ENCODE results near the gene SEPTIN10. TPM values are rescaled to one million over a fixed set of nuclear protein-coding genes. Genes with fewer than 3 reads are reported as not detected.

Gene SEPTIN10
- total and polyA plus RNA-seq, 9 of the 15 experiments (the other 6 are each of a cell fraction or from before 2014, with no cell fraction given) = 0.40 TPM; not detected in 8

DNA sequence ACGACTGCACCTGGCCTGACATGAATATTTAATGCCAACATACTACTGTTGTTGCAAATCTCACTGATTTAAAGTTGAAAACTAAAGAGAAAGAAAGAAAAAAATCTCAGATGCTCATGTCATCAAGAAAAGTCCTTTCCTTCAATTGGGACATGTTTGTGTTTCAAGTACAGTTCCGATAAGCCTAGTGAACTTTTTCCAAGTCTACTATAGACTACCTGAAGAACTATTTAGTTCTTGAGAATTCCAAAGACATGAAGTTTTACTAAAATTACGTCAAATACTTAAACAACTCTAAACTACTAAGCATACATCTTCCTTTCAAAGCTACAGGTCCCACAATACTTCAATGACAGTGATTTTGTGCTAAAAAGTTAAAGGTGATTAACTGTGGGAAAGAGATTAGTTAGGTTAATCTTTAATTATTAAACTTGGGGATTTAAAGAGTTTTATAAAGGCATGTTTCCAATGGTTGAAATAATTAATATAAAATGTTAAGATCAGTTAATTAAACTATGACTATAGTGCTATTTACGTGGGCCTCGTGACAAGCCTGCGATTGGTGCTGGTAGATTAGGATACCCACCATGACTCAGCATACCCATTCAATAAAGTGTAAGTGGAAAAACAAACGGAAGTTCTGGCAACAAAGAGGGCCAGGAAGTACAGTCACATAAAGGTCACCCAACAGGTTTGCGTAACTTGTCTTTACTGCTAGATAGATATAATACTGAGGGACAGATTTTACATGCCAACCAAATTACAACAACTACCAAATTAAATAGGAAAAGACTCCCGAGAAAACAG lies 55.5 kb downstream of the SEPTIN10 start (continued):
- no peak for TF ChIP-seq HCFC1 (IDR thresholded peaks at IDR 0.05; ENCODE audit: low read depth, low read length)

GRCh38 chr2:109557309-109557708 lies 56.5 kb downstream of the SEPTIN10 start:
- CTCF ChIA-PET (ENCODE audit: low intra/inter-chr PET ratio) = no interaction called here

More at GRCh38 chr2:109557309-109557708, 56.5 kb downstream of the SEPTIN10 start:
- Histone ChIP-seq H3K9ac (ENCODE audit: insufficient read depth in 1 of 2, low read depth in 2 of 2, low read length in 2 of 2) (no peak overlapping the region), H3K4me2 (ENCODE audit: insufficient read depth, low read length) (no peak overlapping the region), H4K20me1 (replicated peaks; ENCODE audit: control insufficient read depth, insufficient read depth, low read length) (no peaks in the 10 kb centered on the region), H3K4me1 (replicated peaks in 1 of 2; ENCODE audit: control insufficient read depth in 2 of 2, insufficient read depth in 2 of 2, low read length in 2 of 2) (no peaks in the 10 kb centered on the region), H3K27me3 (ENCODE audit: control insufficient read depth in 2 of 2, insufficient read depth in 2 of 2, low read length in 2 of 2) (no peaks in the 10 kb centered on the region; a peak in 1 of 5 replicates), H3K36me3 (ENCODE audit: control insufficient read depth, insufficient read depth, low read length) (no peaks in the 10 kb centered on the region), H3K9me3 (replicated peaks; ENCODE audit: control insufficient read depth, insufficient read depth, low read depth, low read length) (no peaks in the 10 kb centered on the region), H3K79me2 (ENCODE audit: control insufficient read depth, insufficient read depth, low read length) (no peaks in the 10 kb centered on the region), H3K4me3 (no peak overlapping the region), H3K27ac (ENCODE audit: extremely low read depth, low read depth, low read length) (no peak overlapping the region), H2AFZ (ENCODE audit: low read depth, low read length) (no peak overlapping the region), H3K9me1 (ENCODE audit: control insufficient read depth, insufficient read depth, low read length) (no peaks in the 10 kb centered on the region)
- intact Hi-C loops (cut with micrococcal nuclease) (no loop called here), in situ Hi-C loops (cut with MboI) (no loop called here)
- no TSS peak for BruUV-seq (replicated peaks)
- ATAC-seq (no peak), FAIRE-seq (no peak), DNase-seq (ENCODE audit: extremely low read depth in 1 of 4, low spot score in 3 of 4) (no peak)
- POLR2A ChIA-PET = no interaction called here
- 0% methylated on average over 1 of the region's 1 CpG for WGBS (ENCODE audit: insufficient coverage, low coverage, missing lambda C conversion rate)
- TF ChIP-seq ELK3 (CRISPR knock-in tag; IDR thresholded peaks at IDR 0.05) (no peak), POLR2A (conservative IDR thresholded peaks at IDR 0.05) (no peak), ZNF436 (CRISPR knock-in tag; IDR thresholded peaks at IDR 0.05) (no peak), NELFE (IDR thresholded peaks at IDR 0.05; ENCODE audit: insufficient read depth, insufficient read length) (no peak), ZNF212 (CRISPR knock-in tag; IDR thresholded peaks at IDR 0.05) (no peak), RBM17 (IDR thresholded peaks at IDR 0.05; ENCODE audit: borderline replicate concordance, low read depth, low read length) (no peak)
- TF ChIP-seq, protein P1, sequence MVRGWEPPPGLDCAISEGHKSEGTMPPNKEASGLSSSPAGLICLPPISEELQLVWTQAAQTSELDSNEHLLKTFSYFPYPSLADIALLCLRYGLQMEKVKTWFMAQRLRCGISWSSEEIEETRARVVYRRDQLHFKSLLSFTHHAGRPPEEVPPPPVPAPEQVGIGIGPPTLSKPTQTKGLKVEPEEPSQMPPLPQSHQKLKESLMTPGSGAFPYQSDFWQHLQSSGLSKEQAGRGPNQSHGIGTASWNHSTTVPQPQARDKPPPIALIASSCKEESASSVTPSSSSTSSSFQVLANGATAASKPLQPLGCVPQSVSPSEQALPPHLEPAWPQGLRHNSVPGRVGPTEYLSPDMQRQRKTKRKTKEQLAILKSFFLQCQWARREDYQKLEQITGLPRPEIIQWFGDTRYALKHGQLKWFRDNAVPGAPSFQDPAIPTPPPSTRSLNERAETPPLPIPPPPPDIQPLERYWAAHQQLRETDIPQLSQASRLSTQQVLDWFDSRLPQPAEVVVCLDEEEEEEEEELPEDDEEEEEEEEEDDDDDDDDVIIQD (CRISPR knock-in tag; IDR thresholded peaks at IDR 0.05) = no peak
- TF ChIP-seq, protein P2, sequence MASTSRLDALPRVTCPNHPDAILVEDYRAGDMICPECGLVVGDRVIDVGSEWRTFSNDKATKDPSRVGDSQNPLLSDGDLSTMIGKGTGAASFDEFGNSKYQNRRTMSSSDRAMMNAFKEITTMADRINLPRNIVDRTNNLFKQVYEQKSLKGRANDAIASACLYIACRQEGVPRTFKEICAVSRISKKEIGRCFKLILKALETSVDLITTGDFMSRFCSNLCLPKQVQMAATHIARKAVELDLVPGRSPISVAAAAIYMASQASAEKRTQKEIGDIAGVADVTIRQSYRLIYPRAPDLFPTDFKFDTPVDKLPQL (IDR thresholded peaks at IDR 0.05; ENCODE audit: extremely low read depth, insufficient read length) = no peak

Measured in K562 (cell line).